ENCODE results near the gene WDR75. TPM values are rescaled to one million over a fixed set of nuclear protein-coding genes. Genes with fewer than 3 reads are reported as not detected.

Gene WDR75
- total and polyA plus RNA-seq, 2 of the 13 experiments (the other 11 are each of a cell fraction or from before 2014, with no cell fraction given): 63.0 to 74.1 TPM

GRCh38 chr2:189485146-189485545 is 43.9 kb downstream of the WDR75 start:
- H3K4me3 ChIP-seq (replicated peaks in 1 of 3; ENCODE audit: insufficient read depth in 1 of 3, low read depth in 2 of 3, low read length in 3 of 3): no peak overlapping the region
- BruUV-seq (replicated peaks): no TSS peak
- no peak for TF ChIP-seq TOE1 (CRISPR knock-in tag; IDR thresholded peaks at IDR 0.05)
- no peak for TF ChIP-seq ZNF335 (CRISPR knock-in tag; IDR thresholded peaks at IDR 0.05)
- TF ChIP-seq HDAC1 (CRISPR knock-in tag; IDR thresholded peaks at IDR 0.05): no peak
- TF ChIP-seq ZNF616 (CRISPR knock-in tag; IDR thresholded peaks at IDR 0.05; ENCODE audit: low read depth): no peak
- TF ChIP-seq ZNF121 (CRISPR knock-in tag; IDR thresholded peaks at IDR 0.05): no peak
- no peak for TF ChIP-seq ZNF207 (IDR thresholded peaks at IDR 0.05; ENCODE audit: borderline replicate concordance)
- TF ChIP-seq ZNF160 (CRISPR knock-in tag; IDR thresholded peaks at IDR 0.05): no peak
- TF ChIP-seq NCOA1 (CRISPR knock-in tag; IDR thresholded peaks at IDR 0.05): no peak
- no peak for TF ChIP-seq REL (CRISPR knock-in tag; conservative IDR thresholded peaks at IDR 0.05)
- no peak for TF ChIP-seq ZNF567 (CRISPR knock-in tag; IDR thresholded peaks at IDR 0.05; ENCODE audit: borderline replicate concordance)
- no peak for TF ChIP-seq ZBTB4 (CRISPR knock-in tag; IDR thresholded peaks at IDR 0.05; ENCODE audit: borderline replicate concordance)
- TF ChIP-seq NFE2L2 (IDR thresholded peaks at IDR 0.05; ENCODE audit: low read length): no peak
- TF ChIP-seq ZFYVE20 (CRISPR knock-in tag; IDR thresholded peaks at IDR 0.05; ENCODE audit: borderline replicate concordance, low read depth): no peak
- no peak for TF ChIP-seq ZNF615 (CRISPR knock-in tag; IDR thresholded peaks at IDR 0.05; ENCODE audit: borderline replicate concordance)
- no peak for TF ChIP-seq CEBPB (IDR thresholded peaks at IDR 0.05; ENCODE audit: borderline replicate concordance, low read depth, low read length)
- TF ChIP-seq NR2C2 (CRISPR knock-in tag; IDR thresholded peaks at IDR 0.05; ENCODE audit: borderline replicate concordance): no peak
- TF ChIP-seq ZMYM4 (CRISPR knock-in tag; IDR thresholded peaks at IDR 0.05): no peak
- TF ChIP-seq NFRKB (IDR thresholded peaks at IDR 0.05): no peak
- no peak for TF ChIP-seq ZNF256 (CRISPR knock-in tag; conservative IDR thresholded peaks at IDR 0.05)
- POLR2A ChIA-PET: no interaction called here
- WGBS (ENCODE audit: low lambda C conversion rate): 50% methylated on average over 2 of the region's 2 CpGs
- no peaks in the 10 kb centered on the region for H4K20me1 ChIP-seq (ENCODE audit: insufficient read depth, low read length)
- intact Hi-C loops (cut with micrococcal nuclease; ENCODE audit: unreplicated experiment) (no loop called here), in situ Hi-C loops (cut with HindIII; ENCODE audit: extremely low pct_ligation_motif_present, low pct_unique_long_range_greater_than_20kb) (no loop called here)
- no peak for ATAC-seq
- no peaks in the 10 kb centered on the region for H3K79me2 ChIP-seq (ENCODE audit: insufficient read depth, low read length)
- H3K27me3 ChIP-seq (ENCODE audit: control insufficient read depth in 1 of 2, insufficient read depth in 2 of 2, low read length in 2 of 2): no peaks in the 10 kb centered on the region
- H3K27ac ChIP-seq (ENCODE audit: extremely low read length, insufficient read depth, low read length): no peak overlapping the region
- CTCF ChIA-PET (ENCODE audit: low intra/inter-chr PET ratio, low total read pairs): no interaction called here
- H3K4me2 ChIP-seq (ENCODE audit: low read depth, low read length): no peak overlapping the region
- H3K4me1 ChIP-seq (ENCODE audit: insufficient read depth, low read length): no peaks in the 10 kb centered on the region
- H3K9ac ChIP-seq (ENCODE audit: insufficient read depth, low read depth, low read length): no peak overlapping the region
- H3K9me3 ChIP-seq (ENCODE audit: low read length): no peaks in the 10 kb centered on the region
- FAIRE-seq: no peak
- no peaks in the 10 kb centered on the region for H3K36me3 ChIP-seq (replicated peaks in 1 of 2; ENCODE audit: control insufficient read depth in 1 of 2, insufficient read depth in 2 of 2, low read length in 2 of 2)
- no peak for DNase-seq (ENCODE audit: low spot score)
- no peak overlapping the region for H2AFZ ChIP-seq (ENCODE audit: low read length)
